WI38 (cell line): ENCODE results near the gene GSG1.

Experiments
- H3K4me3 ChIP-seq: 2 replicates; pipeline ENCODE4 v1.5.1; 2011; ENCODE audit warnings: low read depth, mild to moderate bottlenecking, control low read depth, low read length
- TF ChIP-seq, protein P1 (sequence below): IDR thresholded peaks from 2 replicates; pipeline ENCODE4 v1.5.1; 2012; ENCODE audit warnings: low read depth, mild to moderate bottlenecking, control low read depth, low read length

GSG1 gene

DNA sequence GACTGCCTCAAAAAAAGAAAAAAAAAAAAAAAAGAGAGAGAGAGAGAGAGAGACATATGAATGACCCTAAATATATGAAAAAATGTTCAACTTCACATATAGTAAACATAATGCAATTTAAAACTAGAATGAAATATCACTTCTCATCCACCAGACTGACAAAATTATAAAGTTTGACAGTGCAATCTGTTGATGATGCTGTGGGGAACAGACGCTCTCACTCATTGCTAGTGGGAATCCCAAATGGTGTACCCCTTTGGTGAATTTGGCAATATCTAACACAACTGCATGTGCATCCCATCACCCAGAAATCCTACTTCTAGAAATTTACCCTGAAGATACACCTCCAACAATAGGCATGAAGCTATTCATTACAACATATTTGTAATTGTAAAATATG lies 2.3 kb upstream of the GSG1 start:
- H3K4me3 ChIP-seq = no peak overlapping the region
- TF ChIP-seq, protein P1, sequence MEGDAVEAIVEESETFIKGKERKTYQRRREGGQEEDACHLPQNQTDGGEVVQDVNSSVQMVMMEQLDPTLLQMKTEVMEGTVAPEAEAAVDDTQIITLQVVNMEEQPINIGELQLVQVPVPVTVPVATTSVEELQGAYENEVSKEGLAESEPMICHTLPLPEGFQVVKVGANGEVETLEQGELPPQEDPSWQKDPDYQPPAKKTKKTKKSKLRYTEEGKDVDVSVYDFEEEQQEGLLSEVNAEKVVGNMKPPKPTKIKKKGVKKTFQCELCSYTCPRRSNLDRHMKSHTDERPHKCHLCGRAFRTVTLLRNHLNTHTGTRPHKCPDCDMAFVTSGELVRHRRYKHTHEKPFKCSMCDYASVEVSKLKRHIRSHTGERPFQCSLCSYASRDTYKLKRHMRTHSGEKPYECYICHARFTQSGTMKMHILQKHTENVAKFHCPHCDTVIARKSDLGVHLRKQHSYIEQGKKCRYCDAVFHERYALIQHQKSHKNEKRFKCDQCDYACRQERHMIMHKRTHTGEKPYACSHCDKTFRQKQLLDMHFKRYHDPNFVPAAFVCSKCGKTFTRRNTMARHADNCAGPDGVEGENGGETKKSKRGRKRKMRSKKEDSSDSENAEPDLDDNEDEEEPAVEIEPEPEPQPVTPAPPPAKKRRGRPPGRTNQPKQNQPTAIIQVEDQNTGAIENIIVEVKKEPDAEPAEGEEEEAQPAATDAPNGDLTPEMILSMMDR = no peak

DNA sequence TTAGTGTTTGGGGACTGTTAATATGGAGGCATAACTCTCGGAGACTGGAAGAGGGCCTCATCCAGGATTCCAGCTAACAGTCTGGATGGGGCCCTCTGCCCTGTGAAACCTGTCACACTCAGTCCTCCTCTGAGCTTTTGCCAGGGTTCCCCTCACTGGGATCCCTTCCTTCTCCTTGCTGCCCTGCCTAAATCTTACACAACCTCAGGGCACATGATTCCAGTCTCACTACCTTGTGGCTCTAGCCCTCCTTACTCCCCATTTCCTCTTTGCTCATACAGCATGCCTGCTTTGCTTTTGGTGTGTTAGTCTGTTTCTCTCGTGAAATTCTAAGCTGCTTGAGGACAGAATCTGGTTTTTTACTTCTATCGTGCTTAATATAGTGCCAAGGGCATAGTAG lies 942 bp upstream of the GSG1 start:
- TF ChIP-seq, protein P1 = no peak
- no peak overlapping the region for H3K4me3 ChIP-seq

DNA sequence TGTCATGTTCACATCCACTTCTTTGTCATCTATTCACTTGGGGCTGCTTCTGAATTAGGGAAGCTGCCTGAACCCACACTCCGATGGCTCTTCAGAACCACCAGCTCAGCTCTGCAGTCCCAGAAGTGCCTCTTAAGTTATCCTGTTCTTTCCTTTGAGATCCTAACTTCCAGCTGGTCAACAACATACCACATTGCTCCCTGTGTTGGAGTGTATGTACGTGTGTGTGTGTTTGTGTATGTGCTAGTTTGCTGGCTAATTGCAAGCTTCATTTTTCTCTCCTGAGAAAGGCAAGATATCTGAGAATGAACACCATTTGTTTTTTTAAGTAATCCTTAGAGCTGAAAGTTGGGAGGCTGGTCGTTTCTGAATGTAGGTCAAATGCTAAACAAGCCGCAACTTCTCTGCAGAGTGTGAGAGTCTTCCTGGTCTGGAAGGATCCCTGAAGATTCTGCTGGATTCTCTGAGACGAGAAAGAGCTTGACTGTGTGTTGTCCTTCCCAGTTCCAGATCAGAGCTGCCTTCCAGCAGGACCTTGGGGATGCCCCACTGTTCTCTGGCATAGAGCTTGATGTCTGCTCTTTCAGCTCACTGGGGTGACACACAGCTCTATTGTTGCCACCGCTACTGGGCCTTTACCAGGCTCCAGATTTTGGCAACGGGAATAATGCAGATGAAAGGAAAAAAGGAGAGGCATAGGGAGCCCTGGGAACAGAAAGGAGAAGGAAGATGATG lies 839 bp downstream of the GSG1 start:
- no peak overlapping the region for H3K4me3 ChIP-seq
- TF ChIP-seq, protein P1 = no peak

DNA sequence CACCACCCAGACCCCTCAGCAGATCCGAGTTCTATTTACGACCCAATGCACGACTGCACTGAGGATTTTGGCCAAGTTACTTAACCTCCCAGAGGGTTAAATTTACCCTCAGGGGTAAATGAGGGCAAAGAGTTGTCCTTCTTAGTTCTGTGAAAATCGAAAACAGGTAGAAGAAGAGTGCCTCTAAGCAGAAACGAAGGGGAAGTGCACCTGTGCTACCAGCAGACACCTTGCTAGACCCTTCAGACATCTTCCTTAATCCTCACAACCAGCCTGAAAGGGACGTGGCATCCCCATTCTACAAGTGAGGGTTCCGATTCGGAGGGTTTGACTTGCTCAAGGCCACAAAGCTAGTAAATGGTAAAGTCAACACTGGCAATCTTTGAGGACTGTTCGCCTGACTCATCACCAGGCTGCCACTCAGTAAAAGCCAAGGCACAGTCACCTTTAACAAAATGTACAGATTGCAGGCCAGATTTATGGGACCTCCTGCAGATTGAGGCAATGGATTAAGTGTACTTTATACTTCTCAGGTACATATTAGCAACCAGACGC lies 1.6 kb downstream of the GSG1 start:
- TF ChIP-seq, protein P1 = no peak
- peak overlapping the region; percentile 57 for H3K4me3 ChIP-seq

DNA sequence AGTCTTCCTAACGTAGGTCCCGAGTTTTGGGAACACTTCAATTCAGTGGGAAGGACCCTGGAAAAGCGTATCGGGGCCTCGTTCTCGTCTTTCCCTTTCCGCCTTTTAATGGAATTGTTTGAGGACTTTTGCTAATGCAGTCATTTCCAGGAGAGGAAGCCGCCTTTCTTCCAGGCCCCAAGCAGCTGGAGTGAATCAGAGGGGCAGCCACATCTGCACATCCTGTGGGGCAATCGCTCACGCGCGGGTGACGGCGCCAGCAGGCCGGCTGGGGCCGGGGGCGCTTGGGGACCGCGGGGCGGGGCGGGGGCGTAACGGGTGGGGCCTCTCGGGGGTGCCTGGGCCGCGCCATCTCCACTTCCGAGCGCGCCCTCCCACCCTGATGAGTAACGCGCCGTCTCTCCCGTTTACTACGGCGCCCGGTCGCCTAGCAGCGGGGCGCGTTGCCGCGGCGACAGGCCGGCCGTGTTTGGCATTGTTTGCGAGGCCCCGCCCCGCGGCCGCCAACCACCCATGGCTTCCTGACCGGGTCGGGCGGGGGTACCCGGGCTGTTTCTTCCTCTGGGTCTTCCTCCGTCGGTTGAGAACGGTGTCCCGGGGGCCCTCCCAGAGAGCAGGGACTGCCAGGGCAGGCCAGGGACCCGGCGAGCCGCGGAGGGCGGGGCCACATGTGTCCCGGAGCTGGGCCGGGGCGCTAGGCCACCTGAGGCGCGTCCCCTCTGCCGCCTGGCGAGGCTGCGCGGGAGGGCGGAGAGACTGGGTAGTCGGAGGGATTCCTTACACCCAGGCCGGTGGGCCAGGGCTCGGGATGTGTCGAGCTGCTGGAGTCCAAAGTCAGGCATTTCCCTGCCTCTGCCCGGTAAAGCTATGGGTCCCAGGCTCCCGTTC lies 2.3 kb downstream of the GSG1 start:
- TF ChIP-seq, protein P1 = no peak
- H3K4me3 ChIP-seq = peak overlapping the region; percentile 57

DNA sequence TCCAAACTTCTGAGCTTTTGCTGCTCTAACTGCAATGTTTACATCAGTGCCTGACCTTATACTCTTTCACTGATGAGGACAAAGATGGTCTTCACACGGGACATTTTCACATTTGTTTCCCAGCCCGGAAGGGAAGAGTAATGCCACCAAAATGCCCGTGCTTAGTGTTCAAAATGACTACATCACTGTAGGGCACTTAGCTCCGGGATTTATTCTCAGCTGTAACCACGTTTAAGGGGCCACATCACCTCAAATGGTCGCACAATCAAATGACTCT lies 2.9 kb downstream of the GSG1 start:
- H3K4me3 ChIP-seq = peak overlapping the region; percentile 39
- TF ChIP-seq, protein P1 = no peak
